GM23338 (cell line): ENCODE results near the gene CENPK. TPM values are rescaled to one million over a fixed set of nuclear protein-coding genes. Genes with fewer than 3 reads are reported as not detected.

Source experiments
- ATAC-seq: fragments of 200-7000 bp; cut with Tn5 transposase; 3 replicates; pipeline ENCODE4 v1.9.1; 2020
- DNase-seq: peaks from one replicate; pipeline ENCODE4 v3.0.0-alpha.2; 2015; ENCODE audit warnings: low spot score
- H2AFZ ChIP-seq: fragments of 200-600 bp; sonication (generic); 2 replicates; pipeline ENCODE4 v1.8.0; 2016; ENCODE audit warnings: antibody characterized with exemption, mild to moderate bottlenecking, moderate library complexity
- H3F3A ChIP-seq: fragments of 200-600 bp; sonication (generic); replicated peaks from 2 replicates; pipeline ENCODE4 v1.8.0; 2017; ENCODE audit warnings: antibody characterized with exemption, mixed run types, low read depth
- H3K27ac ChIP-seq: fragments of 200-600 bp; sonication (generic); 2 replicates; pipeline ENCODE4 v1.6.1; 2016; ENCODE audit warnings: low read depth
- H3K27me3 ChIP-seq: fragments of 200-600 bp; sonication (generic); 2 replicates; pipeline ENCODE4 v1.8.0; 2016; ENCODE audit warnings: mild to moderate bottlenecking, mixed run types, moderate library complexity; ENCODE audit not compliant: insufficient read depth
- H3K36me3 ChIP-seq: fragments of 200-600 bp; sonication (generic); 2 replicates; pipeline ENCODE4 v1.8.0; 2016; ENCODE audit warnings: mild to moderate bottlenecking; ENCODE audit not compliant: insufficient read depth
- H3K4me1 ChIP-seq: fragments of 200-600 bp; sonication (generic); 2 replicates; pipeline ENCODE4 v1.8.0; 2016; ENCODE audit warnings: mild to moderate bottlenecking, moderate library complexity; ENCODE audit not compliant: insufficient read depth
- H3K4me2 ChIP-seq: fragments of 200-600 bp; sonication (generic); 2 replicates; pipeline ENCODE4 v1.7.1; 2017; ENCODE audit warnings: mixed run types
- H3K4me3 ChIP-seq: fragments of 200-600 bp; sonication (generic); 2 replicates; pipeline ENCODE4 v1.6.1; 2016; ENCODE audit warnings: mixed run types
- H3K79me2 ChIP-seq: fragments of 200-600 bp; sonication (generic); replicated peaks from 2 replicates; pipeline ENCODE4 v1.8.0; 2017; ENCODE audit warnings: mild to moderate bottlenecking; ENCODE audit not compliant: insufficient read depth
- H3K9me2 ChIP-seq: fragments of 200-600 bp; sonication (generic); 2 replicates; pipeline ENCODE4 v1.8.0; 2017; ENCODE audit not compliant: insufficient read depth
- H4K20me1 ChIP-seq: fragments of 200-600 bp; sonication (generic); replicated peaks from 2 replicates; pipeline ENCODE4 v1.8.0; 2017; ENCODE audit warnings: mild to moderate bottlenecking; ENCODE audit not compliant: insufficient read depth
- H3K27ac Mint-ChIP-seq: 2 replicates; pipeline ENCODE4 v1.8.0; 2020; ENCODE audit warnings: inconsistent platforms, mild to moderate bottlenecking, moderate library complexity, mixed read lengths
- H3K27me3 Mint-ChIP-seq: 3 replicates; pipeline ENCODE4 v1.8.0; 2022; ENCODE audit warnings: low read depth, mild to moderate bottlenecking, moderate library complexity, mixed read lengths, inconsistent platforms; ENCODE audit not compliant: insufficient read depth, poor library complexity
- H3K36me3 Mint-ChIP-seq: 3 replicates; pipeline ENCODE4 v1.8.0; 2021; ENCODE audit warnings: low read depth, mild to moderate bottlenecking, inconsistent platforms, moderate library complexity, mixed read lengths
- H3K4me1 Mint-ChIP-seq: 3 replicates; pipeline ENCODE4 v1.8.0; 2020; ENCODE audit warnings: mild to moderate bottlenecking, inconsistent platforms, mixed read lengths
- H3K4me3 Mint-ChIP-seq: 3 replicates; pipeline ENCODE4 v1.8.0; 2021; ENCODE audit warnings: moderate library complexity, mild to moderate bottlenecking, inconsistent platforms, mixed read lengths
- H3K9me3 Mint-ChIP-seq: 3 replicates; pipeline ENCODE4 v1.8.0; 2020; ENCODE audit warnings: moderate library complexity, mild to moderate bottlenecking, inconsistent platforms, mixed read lengths
- CREB1 ChIP-seq: fragments of 250-450 bp; sonication (Bioruptor Pico); IDR thresholded peaks from 2 replicates; pipeline ENCODE4 v1.5.0; 2020; ENCODE audit warnings: low read depth, mild to moderate bottlenecking, moderate library complexity
- CTCF ChIP-seq, 2 experiments: fragments of 200-600 bp in 1 of 2; sonication (generic) in 1 of 2; conservative IDR thresholded peaks; 2 replicates each; pipeline versions ENCODE4 v1.5.1 to v1.6.1; 2016 to 2017; ENCODE audit warnings: antibody characterized with exemption in 2 of 2, low read depth in 2 of 2, mild to moderate bottlenecking in 2 of 2, moderate library complexity in 1 of 2
- ETS1 ChIP-seq: IDR thresholded peaks from 2 replicates; pipeline ENCODE4 v1.6.1; 2016; ENCODE audit warnings: antibody characterized with exemption
- EZH2 ChIP-seq: fragments of 200-600 bp; sonication (generic); IDR thresholded peaks from one replicate; pipeline ENCODE4 v1.8.0; 2017; ENCODE audit warnings: antibody characterized with exemption, mild to moderate bottlenecking, low read depth; ENCODE audit not compliant: unreplicated experiment
- EZH2phosphoT487 ChIP-seq: fragments of 200-600 bp; sonication (generic); IDR thresholded peaks from one replicate; pipeline ENCODE4 v1.8.1; 2018; ENCODE audit warnings: antibody characterized with exemption; ENCODE audit not compliant: unreplicated experiment
- JUNB ChIP-seq: IDR thresholded peaks from one replicate; pipeline ENCODE4 v1.6.1; 2016; ENCODE audit warnings: antibody characterized with exemption; ENCODE audit not compliant: unreplicated experiment
- NANOG ChIP-seq: IDR thresholded peaks from 2 replicates; pipeline ENCODE4 v1.6.1; 2016; ENCODE audit warnings: antibody characterized with exemption, borderline replicate concordance
- POLR2AphosphoS5 ChIP-seq: IDR thresholded peaks from 2 replicates; pipeline ENCODE4 v1.6.1; 2016; ENCODE audit warnings: antibody characterized with exemption, low read depth
- REST ChIP-seq: IDR thresholded peaks from one replicate; pipeline ENCODE4 v1.6.1; 2018; ENCODE audit warnings: antibody characterized with exemption; ENCODE audit not compliant: unreplicated experiment
- STAT1 ChIP-seq: IDR thresholded peaks from one replicate; pipeline ENCODE4 v1.6.1; 2016; ENCODE audit warnings: antibody characterized with exemption; ENCODE audit not compliant: unreplicated experiment
- ZNF114 ChIP-seq: fragments of 250-450 bp; sonication (Bioruptor Pico); IDR thresholded peaks from 2 replicates; pipeline ENCODE4 v1.5.0; 2020; ENCODE audit warnings: mild to moderate bottlenecking, moderate library complexity
- ZNF331 ChIP-seq: fragments of 250-450 bp; sonication (Bioruptor Pico); IDR thresholded peaks from 2 replicates; pipeline ENCODE4 v1.5.0; 2020; ENCODE audit warnings: low read depth, mild to moderate bottlenecking, moderate library complexity
- ZNF462 ChIP-seq: fragments of 250-450 bp; sonication (Bioruptor Pico); IDR thresholded peaks from 2 replicates; pipeline ENCODE4 v1.5.0; 2020; ENCODE audit warnings: mild to moderate bottlenecking, moderate library complexity
- polyA plus RNA-seq: library from polyadenylated mRNA; unstranded; fragments of >200 nt; fragmentation: Nextera tagmentation; extraction: Ambion mirVana; gene quantifications from 2 replicates; pipeline ENCODE4 v1.2.1, GENCODE V29; 2016
- total RNA-seq: library from RNA; depleted of rRNA; stranded (reverse); fragments of >200 nt; shearing (Covaris generic); gene quantifications from 2 replicates; pipeline ENCODE4 v1.2.3, GENCODE V29; 2014

The CENPK gene
- total and polyA plus RNA-seq, 2 experiments from 2014 or later: 50.2 to 137 TPM

GRCh38 chr5:65480306-65480865 lies 82.6 kb downstream of the CENPK start:
- Histone ChIP-seq H3K27me3 (peaks cover 8% of the 10 kb centered on the region; the same call in 1 of the 2 replicates), H3K36me3 (no peaks in the 10 kb centered on the region), H2AFZ (peak overlapping the region; percentile 80), H3F3A (0 out of 2 replicates have a peak, but pooled peaks cover 2% of the 10 kb centered on the region), H3K4me3 (peak overlapping the region; percentile 66), H3K27ac (no peak overlapping the region), H3K79me2 (no peaks in the 10 kb centered on the region), H4K20me1 (no peaks in the 10 kb centered on the region), H3K4me1 (peaks cover 35% of the 10 kb centered on the region), H3K9me2 (no peaks in the 10 kb centered on the region), H3K4me2 (peak overlapping the region; percentile 84)
- DNase-seq (peak; percentile 39), ATAC-seq (peak; percentile 11)
- Mint-ChIP-seq H3K27ac (no peak overlapping the region), H3K4me3 (no peak overlapping the region), H3K27me3 (peaks cover 3% of the 10 kb centered on the region), H3K36me3 (no peaks in the 10 kb centered on the region), H3K4me1 (peaks cover 17% of the 10 kb centered on the region; the same call in 2 of the 3 replicates), H3K9me3 (peaks cover 4% of the 10 kb centered on the region; the same call in 1 of the 3 replicates)
- TF ChIP-seq ETS1 (no peak), EZH2 (no peak), ZNF331 (CRISPR knock-in tag) (no peak), STAT1 (no peak), ZNF114 (CRISPR knock-in tag) (no peak), CREB1 (CRISPR knock-in tag) (no peak), EZH2phosphoT487 (no peak), ZNF462 (no peak), JUNB (no peak), CTCF (conservative IDR thresholded peaks at IDR 0.05; ENCODE audit: low read depth in 2 of 2) (no peak), POLR2AphosphoS5 (no peak), REST (no peak), NANOG (no peak)
